ENCODE results near the gene PEX11B.

GRCh38 chr1:145917595-145917994 lies 922 bp downstream of the PEX11B start:
- TF ChIP-seq CTCF (IDR thresholded peaks at IDR 0.05): no peak
- TF ChIP-seq POLR2AphosphoS5 (IDR thresholded peaks at IDR 0.05; ENCODE audit: low read depth, low read length): no peak
- no peak for TF ChIP-seq REST (IDR thresholded peaks at IDR 0.05; ENCODE audit: insufficient read depth in 1 of 2, low read depth in 2 of 2, low read length in 1 of 2)
- TF ChIP-seq TCF7L2 (IDR thresholded peaks at IDR 0.05; ENCODE audit: low read depth, low read length): no peak
- no peak for TF ChIP-seq SIN3A (IDR thresholded peaks at IDR 0.05; ENCODE audit: borderline replicate concordance, insufficient read depth, low read depth, low read length)
